ENCODE measurements around the gene CENPVL3. TPM values are rescaled to one million over a fixed set of nuclear protein-coding genes. Genes with fewer than 3 reads are reported as not detected.

The CENPVL3 gene
- total RNA-seq, 1 experiment from 2014 or later, result not detected

- H3K9ac ChIP-seq (ENCODE audit: low read length), result no peak overlapping the region
- no peaks in the 10 kb centered on the region for H3K9me3 ChIP-seq (ENCODE audit: control insufficient read depth in 1 of 2, insufficient read depth in 1 of 2, low read depth in 1 of 2, low read length in 2 of 2)
- no TSS peak for BruUV-seq (replicated peaks)
- H3K27me3 ChIP-seq (ENCODE audit: insufficient read depth, low read length), result 0 out of 2 replicates have a peak, but pooled peaks cover 1% of the 10 kb centered on the region
- DNase-seq (ENCODE audit: low read depth, low spot score) (peak; percentile 6), ATAC-seq (peak; percentile 80)
- CTCF ChIA-PET, result no interaction called here
- POLR2A ChIA-PET, result no interaction called here
- no peak overlapping the region for H3K4me2 ChIP-seq (ENCODE audit: low read length)
- H3K9me2 ChIP-seq (ENCODE audit: insufficient read depth), result no peaks in the 10 kb centered on the region
- no peaks in the 10 kb centered on the region for H3K36me3 ChIP-seq (ENCODE audit: control insufficient read depth in 1 of 2, insufficient read depth in 2 of 2, low read length in 2 of 2)
- no peaks in the 10 kb centered on the region for H4K20me1 ChIP-seq (ENCODE audit: insufficient read depth)
- TF ChIP-seq CTCF (IDR thresholded peaks at IDR 0.05 in 2 of 3, conservative IDR thresholded peaks at IDR 0.05 in 1 of 3; ENCODE audit: borderline replicate concordance in 1 of 3, insufficient read depth in 1 of 3, low read depth in 2 of 3, low read length in 2 of 3) (peak; percentile 16 to 71 (median 48); a peak in 4 of 6 replicates), RAD21 (IDR thresholded peaks at IDR 0.05; ENCODE audit: low read depth) (peak; percentile 73), CEBPB (IDR thresholded peaks at IDR 0.05; ENCODE audit: low read depth) (no peak), SRF (IDR thresholded peaks at IDR 0.05; ENCODE audit: low read depth) (no peak)
- intact Hi-C loops (cut with micrococcal nuclease), result loop anchor here (1.0 kb wide), 1 partner anchor 647 kb away; no protein-coding TSS in a partner anchor
- RAD21 ChIA-PET (ENCODE audit: low non-redundant PET in 1 of 2, low total read pairs in 2 of 2, uncharacterized antibody in 2 of 2, unreplicated experiment in 2 of 2), result no interaction called here
- H2AFZ ChIP-seq (ENCODE audit: low read depth, low read length, poor library complexity, severe bottlenecking), result no peak overlapping the region
- no peaks in the 10 kb centered on the region for H3K79me2 ChIP-seq (ENCODE audit: insufficient read depth, low read length)
- no peak overlapping the region for H3K4me3 ChIP-seq (replicated peaks in 1 of 2; ENCODE audit: low read depth in 1 of 2, low read length in 2 of 2)
- H3K27ac ChIP-seq (ENCODE audit: low read depth, low read length), result no peak overlapping the region
- no peaks in the 10 kb centered on the region for H3K4me1 ChIP-seq (ENCODE audit: control insufficient read depth in 1 of 2, insufficient read depth in 2 of 2, low read length in 2 of 2)
Measured at GRCh38 chrX:51614353-51615012, 4.2 kb downstream of the CENPVL3 start.

- no peak overlapping the region for H3K4me2 ChIP-seq (ENCODE audit: low read length)
- H3K79me2 ChIP-seq (ENCODE audit: insufficient read depth, low read length), result no peaks in the 10 kb centered on the region
- no peak overlapping the region for H3K9ac ChIP-seq (ENCODE audit: low read length)
- DNase-seq (ENCODE audit: low read depth, low spot score), result no peak
- no peaks in the 10 kb centered on the region for H3K36me3 ChIP-seq (ENCODE audit: control insufficient read depth in 1 of 2, insufficient read depth in 2 of 2, low read length in 2 of 2)
- CTCF ChIA-PET, result no interaction called here
- TF ChIP-seq SIN3A (IDR thresholded peaks at IDR 0.05; ENCODE audit: low read depth), result no peak
- TF ChIP-seq ZFX (IDR thresholded peaks at IDR 0.05), result no peak
- TF ChIP-seq POLR2A (IDR thresholded peaks at IDR 0.05; ENCODE audit: borderline replicate concordance, extremely low read depth, insufficient read depth, insufficient read length), result no peak
- TF ChIP-seq TCF7L2 (IDR thresholded peaks at IDR 0.05; ENCODE audit: borderline replicate concordance, extremely low read depth, insufficient read depth, insufficient read length), result no peak
- no peaks in the 10 kb centered on the region for H3K9me2 ChIP-seq (ENCODE audit: insufficient read depth)
- intact Hi-C loops (cut with micrococcal nuclease), result no loop called here
- no peaks in the 10 kb centered on the region for H3K4me1 ChIP-seq (ENCODE audit: control insufficient read depth in 1 of 2, insufficient read depth in 2 of 2, low read length in 2 of 2)
- 0 out of 2 replicates have a peak, but pooled peaks cover 7% of the 10 kb centered on the region for H3K27me3 ChIP-seq (ENCODE audit: insufficient read depth, low read length)
- RAD21 ChIA-PET (ENCODE audit: low non-redundant PET in 1 of 2, low total read pairs in 2 of 2, uncharacterized antibody in 2 of 2, unreplicated experiment in 2 of 2), result no interaction called here
- no peaks in the 10 kb centered on the region for H3K9me3 ChIP-seq (ENCODE audit: control insufficient read depth in 1 of 2, insufficient read depth in 1 of 2, low read depth in 1 of 2, low read length in 2 of 2)
- no peak for ATAC-seq
- no peaks in the 10 kb centered on the region for H4K20me1 ChIP-seq (ENCODE audit: insufficient read depth)
- POLR2A ChIA-PET, result no interaction called here
- no peak overlapping the region for H2AFZ ChIP-seq (ENCODE audit: low read depth, low read length, poor library complexity, severe bottlenecking)
- no peak overlapping the region for H3K4me3 ChIP-seq (replicated peaks in 1 of 2; ENCODE audit: low read depth in 1 of 2, low read length in 2 of 2)
- no TSS peak for BruUV-seq (replicated peaks)
- no peak overlapping the region for H3K27ac ChIP-seq (ENCODE audit: low read depth, low read length)
Measured at GRCh38 chrX:51608766-51609165, 9.9 kb downstream of the CENPVL3 start.
